Measurements from ENCODE around the gene RET. TPM values are rescaled to one million over a fixed set of nuclear protein-coding genes. Genes with fewer than 3 reads are reported as not detected.

The RET gene
- total RNA-seq, 1 experiment from 2014 or later: not detected

DNA sequence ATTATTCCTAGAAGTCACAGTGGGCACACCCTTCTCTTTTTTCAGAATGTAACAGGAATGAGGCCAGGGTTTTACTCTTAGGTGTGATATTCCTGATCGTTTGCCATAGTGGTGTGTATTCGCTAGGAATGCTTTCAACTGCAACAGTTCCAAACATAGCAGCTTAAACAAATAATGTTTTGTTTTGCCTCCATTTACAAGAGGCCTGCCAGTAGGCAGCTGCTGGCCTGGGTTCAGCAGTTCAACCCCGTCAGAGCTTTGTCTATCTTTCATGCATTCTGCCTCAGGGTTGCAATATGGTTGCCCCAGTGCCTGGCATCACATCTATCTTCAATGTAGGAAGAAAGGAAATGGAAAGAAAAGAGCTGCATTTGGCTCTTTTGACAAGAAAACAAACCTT, 21.7 kb upstream of the RET start:
- CTCF ChIA-PET: interaction anchor here (0.7 kb wide), 1 partner anchor 12 kb away, joined by 3 read pairs; no protein-coding TSS in a partner anchor
- Mint-ChIP-seq H3K4me1 (ENCODE audit: insufficient read depth, unreplicated experiment) (no peaks in the 10 kb centered on the region), H3K27me3 (ENCODE audit: insufficient read depth, unreplicated experiment) (peaks cover 28% of the 10 kb centered on the region)

DNA sequence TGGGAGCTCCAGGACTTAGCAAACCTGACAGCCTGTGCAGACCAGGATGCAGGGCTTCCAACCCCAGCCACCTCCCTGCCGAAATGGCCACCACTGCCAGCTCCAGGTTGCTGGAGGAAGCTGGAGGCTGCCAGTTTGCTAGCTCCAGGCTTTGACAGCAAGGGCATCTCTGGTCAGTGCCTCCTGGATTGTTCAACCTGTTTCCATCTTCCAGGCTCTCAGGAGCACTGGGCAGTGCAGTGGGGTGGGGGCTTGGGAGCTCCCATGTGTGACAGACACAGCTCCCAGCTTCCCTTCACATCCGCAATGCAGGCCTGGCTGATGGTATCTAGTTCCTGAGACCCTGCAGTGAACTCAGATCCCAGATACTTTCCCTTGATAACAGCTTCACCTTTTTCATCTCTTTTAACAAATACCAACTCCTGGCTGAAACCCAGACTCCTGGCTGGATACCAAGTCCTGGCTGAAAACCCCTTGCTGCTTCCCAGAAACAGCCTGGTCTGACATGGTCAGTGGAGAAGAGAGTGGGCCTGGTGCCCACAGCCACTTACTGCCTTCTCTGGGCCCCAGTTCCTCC, 20.8 kb upstream of the RET start:
- TF ChIP-seq, protein P1, sequence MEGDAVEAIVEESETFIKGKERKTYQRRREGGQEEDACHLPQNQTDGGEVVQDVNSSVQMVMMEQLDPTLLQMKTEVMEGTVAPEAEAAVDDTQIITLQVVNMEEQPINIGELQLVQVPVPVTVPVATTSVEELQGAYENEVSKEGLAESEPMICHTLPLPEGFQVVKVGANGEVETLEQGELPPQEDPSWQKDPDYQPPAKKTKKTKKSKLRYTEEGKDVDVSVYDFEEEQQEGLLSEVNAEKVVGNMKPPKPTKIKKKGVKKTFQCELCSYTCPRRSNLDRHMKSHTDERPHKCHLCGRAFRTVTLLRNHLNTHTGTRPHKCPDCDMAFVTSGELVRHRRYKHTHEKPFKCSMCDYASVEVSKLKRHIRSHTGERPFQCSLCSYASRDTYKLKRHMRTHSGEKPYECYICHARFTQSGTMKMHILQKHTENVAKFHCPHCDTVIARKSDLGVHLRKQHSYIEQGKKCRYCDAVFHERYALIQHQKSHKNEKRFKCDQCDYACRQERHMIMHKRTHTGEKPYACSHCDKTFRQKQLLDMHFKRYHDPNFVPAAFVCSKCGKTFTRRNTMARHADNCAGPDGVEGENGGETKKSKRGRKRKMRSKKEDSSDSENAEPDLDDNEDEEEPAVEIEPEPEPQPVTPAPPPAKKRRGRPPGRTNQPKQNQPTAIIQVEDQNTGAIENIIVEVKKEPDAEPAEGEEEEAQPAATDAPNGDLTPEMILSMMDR (IDR thresholded peaks at IDR 0.05; ENCODE audit: unreplicated experiment): no peak
- Mint-ChIP-seq H3K27ac (ENCODE audit: low read depth, unreplicated experiment) (no peak overlapping the region), H3K4me3 (ENCODE audit: unreplicated experiment) (no peak overlapping the region), H3K4me1 (ENCODE audit: insufficient read depth, unreplicated experiment) (no peaks in the 10 kb centered on the region), H3K9me3 (ENCODE audit: unreplicated experiment) (no peaks in the 10 kb centered on the region), H3K27me3 (ENCODE audit: insufficient read depth, unreplicated experiment) (peaks cover 20% of the 10 kb centered on the region), H3K36me3 (ENCODE audit: insufficient read depth, unreplicated experiment) (no peaks in the 10 kb centered on the region)
- CTCF ChIA-PET: no interaction called here
- POLR2A ChIA-PET: no interaction called here
- intact Hi-C loops (cut with micrococcal nuclease): no loop called here
- no TSS peak for BruUV-seq (replicated peaks)
- DNase-seq (ENCODE audit: unreplicated experiment): no peak

More for the DNA sequence above, 21.7 kb upstream of the RET start:
- H3K36me3 Mint-ChIP-seq (ENCODE audit: insufficient read depth, unreplicated experiment): no peaks in the 10 kb centered on the region
- BruUV-seq (replicated peaks): no TSS peak
- H3K9me3 Mint-ChIP-seq (ENCODE audit: unreplicated experiment): no peaks in the 10 kb centered on the region
- intact Hi-C loops (cut with micrococcal nuclease): no loop called here
- H3K27ac Mint-ChIP-seq (ENCODE audit: low read depth, unreplicated experiment): no peak overlapping the region
- DNase-seq (ENCODE audit: unreplicated experiment): no peak
- H3K4me3 Mint-ChIP-seq (ENCODE audit: unreplicated experiment): no peak overlapping the region
- POLR2A ChIA-PET: no interaction called here
- TF ChIP-seq, protein P1 (IDR thresholded peaks at IDR 0.05; ENCODE audit: unreplicated experiment): no peak

DNA sequence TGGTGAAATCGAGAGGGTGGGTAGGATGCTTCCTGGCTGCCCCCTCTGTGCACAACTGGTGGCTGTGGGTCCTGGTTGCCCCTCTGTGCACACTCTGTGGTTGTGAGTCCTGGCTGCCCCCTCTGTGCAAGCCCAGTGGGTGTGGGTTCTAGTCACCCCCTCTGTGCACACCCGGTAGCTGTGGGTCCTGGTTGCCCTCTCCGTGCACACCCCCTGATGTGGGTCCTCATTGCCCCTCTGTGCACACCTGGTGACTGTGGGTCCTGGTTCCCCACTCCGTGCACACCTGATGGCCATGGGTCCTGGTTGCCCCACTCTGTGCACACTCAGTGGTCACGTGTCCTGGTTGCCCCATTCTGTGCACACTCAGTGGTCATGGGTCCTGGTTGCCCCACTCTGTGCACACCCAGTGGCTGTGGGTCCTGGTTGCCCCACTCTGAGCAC, 20.3 kb upstream of the RET start:
- H3K9me3 Mint-ChIP-seq (ENCODE audit: unreplicated experiment): no peaks in the 10 kb centered on the region
- DNase-seq (ENCODE audit: unreplicated experiment): no peak
- peaks cover 18% of the 10 kb centered on the region for H3K27me3 Mint-ChIP-seq (ENCODE audit: insufficient read depth, unreplicated experiment)
- ChIA-PET POLR2A (no interaction called here), CTCF (no interaction called here)
- no peaks in the 10 kb centered on the region for H3K36me3 Mint-ChIP-seq (ENCODE audit: insufficient read depth, unreplicated experiment)
- no peaks in the 10 kb centered on the region for H3K4me1 Mint-ChIP-seq (ENCODE audit: insufficient read depth, unreplicated experiment)
- TF ChIP-seq, protein P1 (IDR thresholded peaks at IDR 0.05; ENCODE audit: unreplicated experiment): no peak
- H3K27ac Mint-ChIP-seq (ENCODE audit: low read depth, unreplicated experiment): no peak overlapping the region
- intact Hi-C loops (cut with micrococcal nuclease): no loop called here
- H3K4me3 Mint-ChIP-seq (ENCODE audit: unreplicated experiment): no peak overlapping the region
- no TSS peak for BruUV-seq (replicated peaks)

DNA sequence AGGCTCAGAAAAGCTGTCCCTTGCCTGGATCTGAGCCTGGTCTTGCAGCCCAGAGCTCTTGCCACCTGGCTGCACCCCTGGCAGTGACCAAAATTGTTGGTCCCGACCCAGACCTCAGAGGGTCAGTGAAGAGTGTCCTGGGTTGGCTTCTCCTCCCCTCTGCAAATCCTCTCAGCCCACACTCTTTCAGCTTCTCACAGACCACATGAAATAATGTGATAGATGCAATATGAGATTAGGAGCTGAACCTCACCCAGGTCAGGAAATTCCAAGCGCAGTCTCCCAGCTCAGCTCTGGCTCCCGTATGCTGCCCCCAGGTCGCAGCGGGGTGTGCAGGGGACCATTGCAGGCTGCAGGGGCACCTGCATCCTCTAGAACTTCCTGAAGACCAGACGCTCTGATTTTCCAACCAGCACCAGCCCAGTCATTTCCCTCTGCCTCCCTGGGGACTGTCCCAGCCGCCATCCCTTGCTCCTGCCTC, 19.6 kb upstream of the RET start:
- no peak overlapping the region for H3K4me3 Mint-ChIP-seq (ENCODE audit: unreplicated experiment)
- H3K27ac Mint-ChIP-seq (ENCODE audit: low read depth, unreplicated experiment): no peak overlapping the region
- no peaks in the 10 kb centered on the region for H3K36me3 Mint-ChIP-seq (ENCODE audit: insufficient read depth, unreplicated experiment)
- no peaks in the 10 kb centered on the region for H3K9me3 Mint-ChIP-seq (ENCODE audit: unreplicated experiment)
- no peaks in the 10 kb centered on the region for H3K4me1 Mint-ChIP-seq (ENCODE audit: insufficient read depth, unreplicated experiment)
- no peak for DNase-seq (ENCODE audit: unreplicated experiment)
- ChIA-PET CTCF (no interaction called here), POLR2A (no interaction called here)
- peaks cover 18% of the 10 kb centered on the region for H3K27me3 Mint-ChIP-seq (ENCODE audit: insufficient read depth, unreplicated experiment)
- BruUV-seq (replicated peaks): no TSS peak
- TF ChIP-seq, protein P1 (IDR thresholded peaks at IDR 0.05; ENCODE audit: unreplicated experiment): no peak
- intact Hi-C loops (cut with micrococcal nuclease): no loop called here
